ENCODE measurements around the gene ATP10A. TPM values are rescaled to one million over a fixed set of nuclear protein-coding genes. Genes with fewer than 3 reads are reported as not detected.

ATP10A gene
- 28.5 and 44.1 TPM in 2 replicates for total RNA-seq

GRCh38 chr15:25863111-25863967 lies at the start of gene ATP10A:
Gene ATP10A, minus strand, starts transcription at chr15:25863327. Its CDS starts 231 bp downstream, at chr15:25863096.

